Upper lobe of left lung (tissue), 4 donors: ENCODE data around the gene PEMT.

ENCODE experiments used
- CTCF ChIP-seq, 6 experiments: fragments of 450-650 bp in 4 of 6; fragments of 200-600 bp in 2 of 6; sonication (generic) in 2 of 6; IDR thresholded peaks; one replicate each; pipeline ENCODE4 v1.5.1; 2016 to 2019; ENCODE audit warnings: antibody characterized with exemption in 6 of 6
- EP300 ChIP-seq, 4 donors: sonication (generic); formaldehyde crosslinking; IDR thresholded peaks; one replicate each; pipeline ENCODE4 v1.5.1; 2017; ENCODE audit warnings: antibody characterized with exemption in 4 of 4, control low read depth in 2 of 4
- POLR2A ChIP-seq, 4 donors: fragments of 450-650 bp; IDR thresholded peaks; one replicate each; pipeline ENCODE4 v1.5.1; 2016 to 2017; ENCODE audit warnings: antibody characterized with exemption in 4 of 4, mild to moderate bottlenecking in 2 of 4
- POLR2AphosphoS5 ChIP-seq, 2 donors: sonication (generic); formaldehyde crosslinking; IDR thresholded peaks; one replicate each; pipeline ENCODE4 v1.5.1; 2017; ENCODE audit warnings: antibody characterized with exemption in 2 of 2

- TF ChIP-seq CTCF (IDR thresholded peaks at IDR 0.05) (no peak), POLR2AphosphoS5 (IDR thresholded peaks at IDR 0.05) (no peak), EP300 (IDR thresholded peaks at IDR 0.05) (no peak), POLR2A (IDR thresholded peaks at IDR 0.05) (no peak)
Observed at GRCh38 chr17:17581509-17581908, 10.0 kb downstream of the PEMT start.
